Amniotic stem cell (primary cell): ENCODE data around the gene THTPA.
"Not testable (repeated sequence)": the region's sequence is repeated elsewhere in the genome, so short reads cannot be mapped to it uniquely, and the experiment has no call there.

Experiments
- DNase-seq: peaks from one replicate; lab custom pipeline; 2025; lab: John Stamatoyannopoulos, UW

Gene THTPA

GRCh38 chr14:23583761-23584526, 27.9 kb downstream of the THTPA start:
- not testable (repeated sequence) for DNase-seq

DNA sequence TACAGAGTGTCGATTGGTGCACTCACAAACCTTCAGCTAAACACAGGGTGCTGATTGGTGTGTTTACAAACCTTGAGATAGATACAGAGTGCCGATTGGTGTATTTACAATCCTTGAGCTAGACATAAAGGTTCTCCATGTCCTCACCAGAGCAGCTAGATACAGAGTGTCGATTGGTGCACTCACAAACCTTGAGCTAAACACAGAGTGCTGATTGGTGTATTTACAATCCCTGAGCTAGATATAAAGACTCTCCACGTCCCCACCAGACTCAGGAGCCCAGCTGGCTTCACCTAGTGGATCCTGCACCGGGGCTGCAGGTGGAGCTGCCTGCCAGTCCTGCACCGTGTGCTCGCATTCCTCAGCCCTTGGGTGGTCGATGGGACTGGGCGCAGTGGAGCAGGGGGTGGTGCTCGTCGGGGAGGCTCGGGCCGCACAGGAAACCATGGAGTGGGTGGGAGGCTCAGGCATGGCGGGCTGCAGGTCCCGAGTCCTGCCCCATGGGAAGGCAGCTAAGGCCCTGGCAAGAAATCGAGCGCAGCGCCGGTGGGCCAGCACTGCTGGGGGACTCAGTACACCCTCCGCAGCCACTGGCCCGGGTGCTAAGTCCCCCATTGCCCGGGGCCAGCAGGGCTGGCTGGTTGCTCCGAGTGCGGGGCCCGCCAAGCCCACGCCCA, 28.6 kb downstream of the THTPA start:
- not testable (repeated sequence) for DNase-seq

GRCh38 chr14:23588884-23589598, 33.0 kb downstream of the THTPA start:
- DNase-seq = peak; percentile 50

- no peak for DNase-seq
Observed at GRCh38 chr14:23589606-23590005, 33.5 kb downstream of the THTPA start.

- no peak for DNase-seq
Observed at GRCh38 chr14:23590198-23590597, 34.1 kb downstream of the THTPA start.

DNA sequence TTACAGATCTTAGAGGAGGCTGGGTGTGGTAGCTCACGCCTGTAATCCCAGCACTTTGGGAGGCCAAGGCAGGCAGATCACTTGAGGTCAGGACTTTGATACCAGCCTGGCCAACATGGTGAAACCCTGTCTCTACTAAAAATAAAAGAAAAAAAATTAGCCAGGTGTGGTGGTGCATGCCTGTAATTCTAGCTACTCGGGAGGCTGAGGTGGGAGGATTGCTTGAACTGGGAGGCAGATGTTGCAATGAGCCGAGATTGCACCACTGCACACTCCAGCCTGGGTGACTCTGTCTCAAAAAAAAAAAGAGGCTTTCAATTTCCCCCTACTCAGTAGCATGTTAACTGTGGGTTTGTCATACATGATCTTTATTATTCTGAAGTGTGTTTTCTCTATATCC, 38.1 kb downstream of the THTPA start:
- not testable (repeated sequence) for DNase-seq

- no peak for DNase-seq
Observed at GRCh38 chr14:23600322-23600707, 44.2 kb downstream of the THTPA start.

DNA sequence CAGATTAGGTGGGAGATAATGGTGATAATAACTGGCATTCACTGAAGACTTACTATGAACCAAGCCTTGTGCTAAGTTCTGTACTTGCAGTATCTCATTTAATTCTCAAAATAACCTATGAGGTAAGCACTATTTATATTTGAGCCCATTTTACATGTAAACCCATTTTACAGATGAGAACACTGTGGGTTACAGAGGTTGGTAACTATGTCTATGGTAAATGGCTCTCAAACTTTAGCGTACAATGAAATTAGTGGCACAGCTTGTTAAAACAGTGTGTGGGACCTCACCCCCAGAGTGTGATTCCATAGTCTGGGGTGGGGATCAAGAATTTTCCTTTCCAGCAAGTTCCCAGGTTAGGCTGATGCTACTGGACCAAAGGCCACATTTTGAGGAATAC, 44.7 kb downstream of the THTPA start:
- DNase-seq = no peak

GRCh38 chr14:23601424-23601823, 45.4 kb downstream of the THTPA start:
- DNase-seq = no peak

DNA sequence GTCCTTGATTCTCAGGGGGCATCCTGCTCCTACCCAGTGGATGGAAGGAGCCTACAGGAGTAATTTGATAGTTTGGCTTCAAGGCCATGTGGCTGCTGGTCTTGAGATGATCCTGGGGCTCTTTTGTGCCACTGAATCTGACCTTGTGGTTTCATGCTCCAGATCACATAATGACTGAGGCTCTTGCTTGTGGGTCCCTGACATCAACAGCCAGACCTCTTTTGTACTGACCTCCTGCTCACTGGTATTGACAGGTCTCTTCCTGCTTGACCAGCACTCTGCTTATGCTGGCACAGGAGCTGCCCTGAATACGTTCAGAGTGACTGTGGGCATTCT, 45.7 kb downstream of the THTPA start:
- DNase-seq = no peak

- DNase-seq = no peak
Observed at GRCh38 chr14:23602181-23603095, 46.4 kb downstream of the THTPA start.

DNA sequence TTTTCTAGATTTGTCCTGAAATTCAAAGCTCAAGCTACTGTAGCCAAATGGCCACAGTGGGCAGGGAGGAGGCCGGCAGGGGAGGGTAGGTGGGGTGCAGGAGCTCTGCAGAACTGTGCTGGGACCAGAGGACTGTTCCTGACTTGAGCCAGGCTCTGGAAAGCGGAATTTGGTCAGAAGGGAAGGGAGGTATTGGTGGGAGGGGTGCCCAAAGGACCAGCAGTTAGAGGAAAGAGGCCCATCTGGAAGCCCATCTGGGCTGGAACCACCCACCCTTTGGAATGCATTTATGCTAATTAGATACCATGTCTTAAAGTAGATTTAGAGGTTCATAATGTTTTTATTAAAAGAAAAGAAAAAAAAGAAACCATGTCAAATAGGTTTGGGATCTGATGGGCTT, 47.0 kb downstream of the THTPA start:
- DNase-seq = no peak

- no peak for DNase-seq
Observed at GRCh38 chr14:23604148-23604547, 48.1 kb downstream of the THTPA start.

- DNase-seq = no peak
Observed at GRCh38 chr14:23604675-23605170, 48.7 kb downstream of the THTPA start.

- DNase-seq = no peak
Observed at GRCh38 chr14:23605931-23606585, 50.0 kb downstream of the THTPA start.

GRCh38 chr14:23608454-23608853, 52.4 kb downstream of the THTPA start:
- DNase-seq = no peak

DNA sequence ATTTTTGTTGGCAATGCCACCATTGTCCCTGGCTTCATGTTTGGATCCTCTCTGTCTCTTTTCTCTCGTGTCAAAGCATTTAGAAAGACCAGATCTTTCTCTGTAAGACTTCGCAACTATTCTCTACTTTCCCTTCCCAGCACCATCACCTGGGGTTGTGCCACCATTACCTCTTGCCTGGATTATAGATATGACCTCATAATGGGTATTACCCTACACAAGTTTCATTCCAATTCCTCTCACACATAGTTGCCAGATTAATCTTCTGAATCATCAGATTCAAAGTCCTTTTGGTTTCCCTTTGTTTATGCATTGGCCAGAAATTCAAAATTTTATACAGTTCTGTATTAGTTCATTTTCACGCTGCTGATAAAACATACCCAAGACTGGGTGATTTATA, 52.9 kb downstream of the THTPA start:
- DNase-seq = no peak

DNA sequence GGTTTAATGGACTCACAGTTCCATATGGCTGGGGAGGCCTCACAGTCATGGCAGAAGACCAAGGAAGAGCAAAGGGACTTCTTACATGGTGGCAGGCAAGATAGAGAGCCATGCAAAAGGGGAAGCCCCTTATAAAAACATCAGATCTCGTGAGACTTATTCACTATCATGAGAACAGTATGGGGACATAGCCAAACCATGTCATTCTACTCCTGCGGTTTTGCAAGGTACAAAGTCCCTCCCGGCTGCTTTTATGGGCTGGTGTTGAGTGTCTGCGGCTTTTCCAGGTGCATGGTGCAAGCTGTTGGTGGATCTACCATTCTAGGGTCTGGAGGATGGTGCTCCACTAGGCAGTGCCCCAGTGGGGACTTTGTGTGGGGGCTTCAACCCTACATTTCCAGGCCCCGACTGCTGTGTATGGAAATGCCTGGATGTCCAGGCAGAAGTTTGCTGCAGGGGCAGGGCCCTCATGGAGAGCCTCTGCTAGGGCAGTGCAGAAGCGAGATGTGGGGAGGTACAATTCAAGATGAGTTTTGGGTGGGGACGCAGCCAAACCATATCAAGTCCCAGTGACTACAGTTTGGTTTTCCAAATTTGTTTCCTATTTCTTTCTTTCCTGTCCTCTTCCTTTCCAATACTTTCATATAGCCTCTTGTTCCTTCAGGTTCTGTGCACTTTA, 53.5 kb downstream of the THTPA start:
- not testable (repeated sequence) for DNase-seq
